ENCODE measurements around the gene PRKG1.
"Not testable (repeated sequence)": the region's sequence is repeated elsewhere in the genome, so short reads cannot be mapped to it uniquely, and the experiment has no call there.

Gene PRKG1

GRCh38 chr10:51341745-51342144, 267.5 kb downstream of the PRKG1 start:
- not testable (repeated sequence) for DNase-seq

GRCh38 chr10:51342381-51342780, 268.1 kb downstream of the PRKG1 start:
- DNase-seq = no peak

GRCh38 chr10:51343391-51343790, 269.1 kb downstream of the PRKG1 start:
- no peak for DNase-seq

GRCh38 chr10:51344371-51344770, 270.1 kb downstream of the PRKG1 start:
- no peak for DNase-seq

- DNase-seq = no peak
These were observed 274.3 kb downstream of the PRKG1 start for GRCh38 chr10:51348622-51349021.

- DNase-seq = no peak
These were observed 282.9 kb downstream of the PRKG1 start for GRCh38 chr10:51357170-51357569.

- no peak for DNase-seq
These were observed 283.9 kb downstream of the PRKG1 start for GRCh38 chr10:51358227-51358626.

- no peak for DNase-seq
These were observed 289.1 kb downstream of the PRKG1 start for GRCh38 chr10:51363415-51363814.

- DNase-seq = no peak
These were observed 290.4 kb downstream of the PRKG1 start for GRCh38 chr10:51364674-51365073.

GRCh38 chr10:51366044-51366443, 291.8 kb downstream of the PRKG1 start:
- DNase-seq = no peak

- no peak for DNase-seq
These were observed 292.8 kb downstream of the PRKG1 start for GRCh38 chr10:51367127-51367526.

- no peak for DNase-seq
These were observed 293.4 kb downstream of the PRKG1 start for GRCh38 chr10:51367694-51368093.

GRCh38 chr10:51368943-51369342, 294.7 kb downstream of the PRKG1 start:
- DNase-seq = no peak

GRCh38 chr10:51369903-51370302, 295.6 kb downstream of the PRKG1 start:
- DNase-seq = no peak

GRCh38 chr10:51371743-51372142, 297.5 kb downstream of the PRKG1 start:
- DNase-seq = no peak

GRCh38 chr10:51375790-51376189, 301.5 kb downstream of the PRKG1 start:
- no peak for DNase-seq

- no peak for DNase-seq
These were observed 303.0 kb downstream of the PRKG1 start for GRCh38 chr10:51377070-51377931.

- DNase-seq = no peak
These were observed 303.8 kb downstream of the PRKG1 start for GRCh38 chr10:51377932-51378599.

GRCh38 chr10:51382181-51382580, 307.9 kb downstream of the PRKG1 start:
- no peak for DNase-seq

- DNase-seq = no peak
These were observed 310.7 kb downstream of the PRKG1 start for GRCh38 chr10:51384971-51385370.

GRCh38 chr10:51386248-51386885, 312.1 kb downstream of the PRKG1 start:
- no peak for DNase-seq

- no peak for DNase-seq
These were observed 315.4 kb downstream of the PRKG1 start for GRCh38 chr10:51389415-51390321.

GRCh38 chr10:51393006-51393405, 318.7 kb downstream of the PRKG1 start:
- DNase-seq = not testable (repeated sequence)

All from NCI-H1436 treated with DMSO at 0.1 percent for 48 hours (cell line).